ENCODE results near the gene ETS1. TPM values are rescaled to one million over a fixed set of nuclear protein-coding genes. Genes with fewer than 3 reads are reported as not detected.

ETS1 gene
- polyA plus RNA-seq, 2 of the 4 experiments (the other 2 are of a cell fraction), result 14.5 to 18.8 TPM

DNA sequence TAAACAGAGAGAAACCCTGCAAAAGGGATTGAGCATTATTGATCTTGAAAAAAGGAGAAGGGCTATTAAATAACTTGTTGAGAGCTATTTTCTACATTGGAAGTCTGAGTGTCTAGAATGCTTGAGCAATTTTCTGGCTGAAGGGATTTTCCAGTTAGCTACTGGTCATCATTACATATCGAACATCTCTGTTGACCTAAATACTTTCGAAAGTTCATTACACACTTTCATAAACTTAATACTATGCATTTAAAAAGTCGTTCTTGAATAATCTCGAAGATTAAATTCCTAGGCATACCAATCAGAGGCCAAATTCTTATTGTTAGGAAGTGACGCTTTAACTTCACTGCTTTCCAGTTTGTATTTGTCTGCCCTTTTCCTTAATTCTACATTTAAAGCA is 13.7 kb downstream of the ETS1 start:
- POLR2A ChIA-PET, result no interaction called here
- FAIRE-seq, result no peak
- ATAC-seq, result no peak
- H3K9me3 ChIP-seq, result no peaks in the 10 kb centered on the region
- H3K4me1 ChIP-seq, result no peaks in the 10 kb centered on the region
- H3K4me2 ChIP-seq, result no peak overlapping the region
- WGBS (ENCODE audit: missing lambda C conversion rate), result 52% methylated on average over 5 of the region's 5 CpGs
- no peak overlapping the region for H3K4me3 ChIP-seq
- TF ChIP-seq CHD2 (IDR thresholded peaks at IDR 0.05; ENCODE audit: low read length, partially characterized antibody), result no peak
- no peak for TF ChIP-seq NPAS2 (CRISPR knock-in tag; IDR thresholded peaks at IDR 0.05; ENCODE audit: borderline replicate concordance)
- TF ChIP-seq MYC (IDR thresholded peaks at IDR 0.05; ENCODE audit: borderline replicate concordance, low read length), result no peak
- no peak for TF ChIP-seq HOXB5 (CRISPR knock-in tag; IDR thresholded peaks at IDR 0.05)
- no peak for TF ChIP-seq KDM5A (IDR thresholded peaks at IDR 0.05)
- no peak for TF ChIP-seq SREBF2 (IDR thresholded peaks at IDR 0.05)
- TF ChIP-seq GATA3 (IDR thresholded peaks at IDR 0.05; ENCODE audit: borderline replicate concordance), result no peak
- TF ChIP-seq, protein P1, sequence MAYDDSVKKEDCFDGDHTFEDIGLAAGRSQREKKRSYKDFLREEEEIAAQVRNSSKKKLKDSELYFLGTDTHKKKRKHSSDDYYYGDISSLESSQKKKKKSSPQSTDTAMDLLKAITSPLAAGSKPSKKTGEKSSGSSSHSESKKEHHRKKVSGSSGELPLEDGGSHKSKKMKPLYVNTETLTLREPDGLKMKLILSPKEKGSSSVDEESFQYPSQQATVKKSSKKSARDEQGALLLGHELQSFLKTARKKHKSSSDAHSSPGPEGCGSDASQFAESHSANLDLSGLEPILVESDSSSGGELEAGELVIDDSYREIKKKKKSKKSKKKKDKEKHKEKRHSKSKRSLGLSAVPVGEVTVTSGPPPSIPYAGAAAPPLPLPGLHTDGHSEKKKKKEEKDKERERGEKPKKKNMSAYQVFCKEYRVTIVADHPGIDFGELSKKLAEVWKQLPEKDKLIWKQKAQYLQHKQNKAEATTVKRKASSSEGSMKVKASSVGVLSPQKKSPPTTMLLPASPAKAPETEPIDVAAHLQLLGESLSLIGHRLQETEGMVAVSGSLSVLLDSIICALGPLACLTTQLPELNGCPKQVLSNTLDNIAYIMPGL (CRISPR knock-in tag; IDR thresholded peaks at IDR 0.05; ENCODE audit: borderline replicate concordance), result no peak
- TF ChIP-seq, protein P2, sequence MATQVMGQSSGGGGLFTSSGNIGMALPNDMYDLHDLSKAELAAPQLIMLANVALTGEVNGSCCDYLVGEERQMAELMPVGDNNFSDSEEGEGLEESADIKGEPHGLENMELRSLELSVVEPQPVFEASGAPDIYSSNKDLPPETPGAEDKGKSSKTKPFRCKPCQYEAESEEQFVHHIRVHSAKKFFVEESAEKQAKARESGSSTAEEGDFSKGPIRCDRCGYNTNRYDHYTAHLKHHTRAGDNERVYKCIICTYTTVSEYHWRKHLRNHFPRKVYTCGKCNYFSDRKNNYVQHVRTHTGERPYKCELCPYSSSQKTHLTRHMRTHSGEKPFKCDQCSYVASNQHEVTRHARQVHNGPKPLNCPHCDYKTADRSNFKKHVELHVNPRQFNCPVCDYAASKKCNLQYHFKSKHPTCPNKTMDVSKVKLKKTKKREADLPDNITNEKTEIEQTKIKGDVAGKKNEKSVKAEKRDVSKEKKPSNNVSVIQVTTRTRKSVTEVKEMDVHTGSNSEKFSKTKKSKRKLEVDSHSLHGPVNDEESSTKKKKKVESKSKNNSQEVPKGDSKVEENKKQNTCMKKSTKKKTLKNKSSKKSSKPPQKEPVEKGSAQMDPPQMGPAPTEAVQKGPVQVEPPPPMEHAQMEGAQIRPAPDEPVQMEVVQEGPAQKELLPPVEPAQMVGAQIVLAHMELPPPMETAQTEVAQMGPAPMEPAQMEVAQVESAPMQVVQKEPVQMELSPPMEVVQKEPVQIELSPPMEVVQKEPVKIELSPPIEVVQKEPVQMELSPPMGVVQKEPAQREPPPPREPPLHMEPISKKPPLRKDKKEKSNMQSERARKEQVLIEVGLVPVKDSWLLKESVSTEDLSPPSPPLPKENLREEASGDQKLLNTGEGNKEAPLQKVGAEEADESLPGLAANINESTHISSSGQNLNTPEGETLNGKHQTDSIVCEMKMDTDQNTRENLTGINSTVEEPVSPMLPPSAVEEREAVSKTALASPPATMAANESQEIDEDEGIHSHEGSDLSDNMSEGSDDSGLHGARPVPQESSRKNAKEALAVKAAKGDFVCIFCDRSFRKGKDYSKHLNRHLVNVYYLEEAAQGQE (IDR thresholded peaks at IDR 0.05), result no peak
- TF ChIP-seq EHF (CRISPR knock-in tag; IDR thresholded peaks at IDR 0.05), result no peak
- TF ChIP-seq CBX8 (IDR thresholded peaks at IDR 0.05), result no peak
- TF ChIP-seq TFCP2L1 (CRISPR knock-in tag; IDR thresholded peaks at IDR 0.05), result no peak
- TF ChIP-seq, protein P3, sequence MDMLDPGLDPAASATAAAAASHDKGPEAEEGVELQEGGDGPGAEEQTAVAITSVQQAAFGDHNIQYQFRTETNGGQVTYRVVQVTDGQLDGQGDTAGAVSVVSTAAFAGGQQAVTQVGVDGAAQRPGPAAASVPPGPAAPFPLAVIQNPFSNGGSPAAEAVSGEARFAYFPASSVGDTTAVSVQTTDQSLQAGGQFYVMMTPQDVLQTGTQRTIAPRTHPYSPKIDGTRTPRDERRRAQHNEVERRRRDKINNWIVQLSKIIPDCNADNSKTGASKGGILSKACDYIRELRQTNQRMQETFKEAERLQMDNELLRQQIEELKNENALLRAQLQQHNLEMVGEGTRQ (IDR thresholded peaks at IDR 0.05), result no peak
- no peak for DNase-seq (ENCODE audit: low read depth in 1 of 2, low spot score in 1 of 2)
- H3K27ac ChIP-seq, result no peak overlapping the region
- CTCF ChIA-PET, result no interaction called here

DNA sequence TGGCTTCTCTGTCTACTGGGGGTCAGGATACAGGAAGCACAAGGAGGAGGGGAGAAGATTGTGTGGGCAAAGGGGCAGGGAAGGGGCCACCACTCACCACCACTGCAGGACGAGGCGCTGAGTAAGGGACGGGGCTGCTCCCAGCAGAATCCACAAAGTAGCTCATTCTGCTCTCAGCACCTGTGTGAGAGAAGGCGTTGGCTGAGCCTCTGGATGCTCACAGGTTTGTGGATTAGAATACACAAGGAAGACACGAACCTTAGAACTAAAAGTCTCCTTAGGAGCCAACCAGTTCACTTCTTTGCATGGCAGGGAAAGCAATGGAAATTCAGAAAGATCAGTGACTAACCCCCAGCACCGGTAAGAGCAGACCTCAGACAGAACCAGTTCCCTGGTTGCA is 14.4 kb downstream of the ETS1 start:
- CTCF ChIA-PET, result no interaction called here
- DNase-seq (ENCODE audit: low read depth in 1 of 2, low spot score in 1 of 2), result no peak

DNA sequence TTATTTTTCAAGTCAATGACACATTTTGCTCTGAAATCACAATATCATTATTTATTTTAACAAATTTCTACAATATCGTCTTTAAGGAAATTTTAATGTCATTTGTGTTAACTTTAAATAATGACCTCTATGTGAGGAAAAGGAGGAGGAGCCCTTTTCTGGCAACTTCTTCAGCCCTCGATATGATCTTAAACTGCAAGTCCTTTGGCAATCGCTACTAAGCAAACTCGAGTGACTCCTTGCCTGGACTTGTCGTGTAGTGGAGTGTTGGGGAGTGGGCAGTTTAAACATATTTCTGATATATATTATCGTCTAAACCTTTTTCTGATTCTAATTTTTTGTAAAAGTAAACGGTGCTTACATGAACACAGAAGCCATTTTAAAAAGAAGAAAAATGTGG is 16.7 kb downstream of the ETS1 start:
- H3K4me3 ChIP-seq, result no peak overlapping the region
- WGBS (ENCODE audit: missing lambda C conversion rate), result 75% methylated on average over 7 of the region's 7 CpGs
- no peaks in the 10 kb centered on the region for H3K4me1 ChIP-seq
- no peak overlapping the region for H3K4me2 ChIP-seq
- ChIA-PET POLR2A (no interaction called here), CTCF (no interaction called here)
- DNase-seq (ENCODE audit: low read depth in 1 of 2, low spot score in 1 of 2) (no peak), FAIRE-seq (no peak), ATAC-seq (no peak)
- TF ChIP-seq NPAS2 (CRISPR knock-in tag; IDR thresholded peaks at IDR 0.05; ENCODE audit: borderline replicate concordance) (no peak), EP300 (IDR thresholded peaks at IDR 0.05) (no peak), POLR2AphosphoS2 (conservative IDR thresholded peaks at IDR 0.05; ENCODE audit: low read length) (no peak), HDAC2 (IDR thresholded peaks at IDR 0.05) (no peak), FOXS1 (CRISPR knock-in tag; IDR thresholded peaks at IDR 0.05) (no peak), ZSCAN20 (CRISPR knock-in tag; IDR thresholded peaks at IDR 0.05) (no peak), FOSL2 (IDR thresholded peaks at IDR 0.05) (no peak), FOSL2 (CRISPR knock-in tag; IDR thresholded peaks at IDR 0.05) (no peak)
- TF ChIP-seq, protein P4, sequence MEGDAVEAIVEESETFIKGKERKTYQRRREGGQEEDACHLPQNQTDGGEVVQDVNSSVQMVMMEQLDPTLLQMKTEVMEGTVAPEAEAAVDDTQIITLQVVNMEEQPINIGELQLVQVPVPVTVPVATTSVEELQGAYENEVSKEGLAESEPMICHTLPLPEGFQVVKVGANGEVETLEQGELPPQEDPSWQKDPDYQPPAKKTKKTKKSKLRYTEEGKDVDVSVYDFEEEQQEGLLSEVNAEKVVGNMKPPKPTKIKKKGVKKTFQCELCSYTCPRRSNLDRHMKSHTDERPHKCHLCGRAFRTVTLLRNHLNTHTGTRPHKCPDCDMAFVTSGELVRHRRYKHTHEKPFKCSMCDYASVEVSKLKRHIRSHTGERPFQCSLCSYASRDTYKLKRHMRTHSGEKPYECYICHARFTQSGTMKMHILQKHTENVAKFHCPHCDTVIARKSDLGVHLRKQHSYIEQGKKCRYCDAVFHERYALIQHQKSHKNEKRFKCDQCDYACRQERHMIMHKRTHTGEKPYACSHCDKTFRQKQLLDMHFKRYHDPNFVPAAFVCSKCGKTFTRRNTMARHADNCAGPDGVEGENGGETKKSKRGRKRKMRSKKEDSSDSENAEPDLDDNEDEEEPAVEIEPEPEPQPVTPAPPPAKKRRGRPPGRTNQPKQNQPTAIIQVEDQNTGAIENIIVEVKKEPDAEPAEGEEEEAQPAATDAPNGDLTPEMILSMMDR (IDR thresholded peaks at IDR 0.05), result no peak
- TF ChIP-seq, protein P3 (IDR thresholded peaks at IDR 0.05), result no peak
- TF ChIP-seq, protein P5, sequence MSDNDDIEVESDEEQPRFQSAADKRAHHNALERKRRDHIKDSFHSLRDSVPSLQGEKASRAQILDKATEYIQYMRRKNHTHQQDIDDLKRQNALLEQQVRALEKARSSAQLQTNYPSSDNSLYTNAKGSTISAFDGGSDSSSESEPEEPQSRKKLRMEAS (IDR thresholded peaks at IDR 0.05), result no peak
- H3K9me3 ChIP-seq, result no peaks in the 10 kb centered on the region
- no peak overlapping the region for H3K27ac ChIP-seq

More for the DNA sequence above, 14.4 kb downstream of the ETS1 start:
- Histone ChIP-seq H3K4me1 (no peaks in the 10 kb centered on the region), H3K4me3 (no peak overlapping the region), H3K4me2 (no peak overlapping the region), H3K9me3 (no peaks in the 10 kb centered on the region), H3K27ac (no peak overlapping the region)
- POLR2A ChIA-PET, result no interaction called here
- 59% methylated on average over 6 of the region's 6 CpGs for WGBS (ENCODE audit: missing lambda C conversion rate)
- ATAC-seq (no peak), FAIRE-seq (no peak)
- TF ChIP-seq, protein P3 (IDR thresholded peaks at IDR 0.05), result no peak
- no peak for TF ChIP-seq POLR2AphosphoS2 (conservative IDR thresholded peaks at IDR 0.05; ENCODE audit: low read length)

Data from A549 (cell line).